PC-3 (cell line): ENCODE results near the gene CGNL1. TPM values are rescaled to one million over a fixed set of nuclear protein-coding genes. Genes with fewer than 3 reads are reported as not detected.

Experiments
- ATAC-seq: fragments of 200-7000 bp; cut with Tn5 transposase; 2 replicates; pipeline ENCODE4 v1.9.1; 2020; ENCODE audit warnings: mild to moderate bottlenecking, moderate library complexity
- BruUV-seq: library from RNA; stranded (reverse); fragments of 400-500 nt; replicated peaks from 2 replicates; lab custom pipeline; 2021; lab: Mats Ljungman, UMichigan
- CTCF ChIA-PET: fragments of 300-600 bp; sonication (Branson Sonifier 250); formaldehyde crosslinking; loops from one replicate; lab custom pipeline; 2022; ENCODE audit warnings: antibody characterized with exemption; lab: Charles Lee
- POLR2A ChIA-PET: fragments of 300-600 bp; sonication (Branson Sonifier 250); formaldehyde crosslinking; loops from one replicate; lab custom pipeline; 2022; ENCODE audit warnings: antibody characterized with exemption; ENCODE audit not compliant: unreplicated experiment; lab: Charles Lee
- DNase-seq: peaks from one replicate; pipeline ENCODE4 v3.0.0-alpha.2; 2015
- H2AFZ ChIP-seq: fragments of 300-600 bp; sonication (generic); 2 replicates; pipeline ENCODE4 v1.6.0; 2016; ENCODE audit warnings: antibody characterized with exemption, low read length
- H3F3A ChIP-seq: fragments of 300-600 bp; sonication (generic); one replicate; pipeline ENCODE4 v1.6.0; 2017; ENCODE audit warnings: antibody characterized with exemption, low read length, control low read depth, mild to moderate bottlenecking; ENCODE audit not compliant: unreplicated experiment
- H3K27ac ChIP-seq: fragments of 300-600 bp; sonication (generic); 2 replicates; pipeline ENCODE4 v1.5.1; 2016; ENCODE audit warnings: mild to moderate bottlenecking, low read length
- H3K27me3 ChIP-seq: fragments of 300-600 bp; sonication (generic); 2 replicates; pipeline ENCODE4 v1.6.1; 2016; ENCODE audit warnings: low read length, mixed read lengths
- H3K36me3 ChIP-seq: fragments of 300-600 bp; sonication (generic); 2 replicates; pipeline ENCODE4 v1.6.1; 2016; ENCODE audit warnings: low read depth, mixed run types, low read length, mixed read lengths
- H3K4me1 ChIP-seq: fragments of 300-600 bp; sonication (generic); 2 replicates; pipeline ENCODE4 v1.5.1; 2016; ENCODE audit warnings: low read length; ENCODE audit not compliant: insufficient read depth
- H3K4me2 ChIP-seq: fragments of 300-600 bp; sonication (generic); 2 replicates; pipeline ENCODE4 v1.6.0; 2016; ENCODE audit warnings: low read length
- H3K4me3 ChIP-seq: fragments of 300-600 bp; sonication (generic); 2 replicates; pipeline ENCODE4 v1.5.1; 2016; ENCODE audit warnings: mild to moderate bottlenecking, low read length, mixed read lengths
- H3K79me2 ChIP-seq: fragments of 300-600 bp; sonication (generic); 2 replicates; pipeline ENCODE4 v1.6.1; 2017; ENCODE audit warnings: low read length, mixed read lengths
- H3K9ac ChIP-seq: fragments of 300-600 bp; sonication (generic); 2 replicates; pipeline ENCODE4 v1.6.0; 2016; ENCODE audit warnings: mild to moderate bottlenecking, low read length
- H3K9me2 ChIP-seq: fragments of 300-600 bp; sonication (generic); replicated peaks from 2 replicates; pipeline ENCODE4 v1.6.1; 2016; ENCODE audit warnings: mixed run types, low read length, mixed read lengths
- H3K9me3 ChIP-seq: fragments of 300-600 bp; sonication (generic); 2 replicates; pipeline ENCODE4 v1.6.1; 2016; ENCODE audit warnings: low read length, mixed read lengths
- H4K20me1 ChIP-seq: fragments of 300-600 bp; sonication (generic); 2 replicates; pipeline ENCODE4 v1.6.1; 2016; ENCODE audit warnings: low read length, mixed read lengths
- EZH2 ChIP-seq: fragments of 300-600 bp; sonication (generic); IDR thresholded peaks from one replicate; pipeline ENCODE4 v1.6.1; 2017; ENCODE audit warnings: antibody characterized with exemption, mild to moderate bottlenecking, low read length; ENCODE audit not compliant: unreplicated experiment
- EZH2phosphoT487 ChIP-seq: fragments of 300-600 bp; sonication (generic); IDR thresholded peaks from 2 replicates; pipeline ENCODE4 v1.6.1; 2018; ENCODE audit warnings: mild to moderate bottlenecking, antibody characterized with exemption, low read length, borderline replicate concordance
- intact Hi-C: fragments of 100-400 bp; cut with micrococcal nuclease; formaldehyde crosslinking; loops from 2 replicates; pipeline ENCODE4 v1.9.0; 2023
- total RNA-seq: library from RNA; depleted of rRNA; stranded (reverse); fragments of >200 nt; gene quantifications from 2 replicates; pipeline ENCODE4 v1.2.3, GENCODE V29; 2014
- TF ChIP-seq, protein P1 (sequence below): fragments of 300-600 bp; sonication (generic); conservative IDR thresholded peaks from 2 replicates; pipeline ENCODE4 v1.5.1; 2017; ENCODE audit warnings: antibody characterized with exemption, low read depth, mild to moderate bottlenecking, low read length

Gene CGNL1
- total RNA-seq, 1 experiment from 2014 or later = 0.66 TPM

DNA sequence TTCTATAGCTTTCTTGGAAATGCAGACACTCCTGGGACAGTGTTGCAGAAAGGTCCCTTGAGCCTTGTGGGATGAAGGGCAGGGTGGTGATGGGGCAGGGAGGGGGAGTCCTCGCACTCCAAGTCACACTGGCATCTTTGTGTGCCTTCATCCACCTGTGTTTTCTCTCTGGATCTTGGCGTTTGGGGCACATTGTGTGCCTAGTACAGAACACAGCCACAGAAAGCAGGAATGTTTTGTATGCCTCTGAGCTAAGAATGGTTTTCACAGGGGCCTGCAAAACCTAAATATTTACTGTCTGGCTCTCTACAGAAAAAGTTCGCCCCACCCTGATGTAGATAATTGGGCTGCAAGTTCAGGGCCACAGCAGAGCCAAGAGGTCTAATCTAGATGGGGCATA, 221.1 kb downstream of the CGNL1 start:
- POLR2A ChIA-PET = no interaction called here
- H3K27me3 ChIP-seq = no peaks in the 10 kb centered on the region
- H3K4me1 ChIP-seq = peaks cover 48% of the 10 kb centered on the region
- BruUV-seq = no TSS peak
- TF ChIP-seq, protein P1, sequence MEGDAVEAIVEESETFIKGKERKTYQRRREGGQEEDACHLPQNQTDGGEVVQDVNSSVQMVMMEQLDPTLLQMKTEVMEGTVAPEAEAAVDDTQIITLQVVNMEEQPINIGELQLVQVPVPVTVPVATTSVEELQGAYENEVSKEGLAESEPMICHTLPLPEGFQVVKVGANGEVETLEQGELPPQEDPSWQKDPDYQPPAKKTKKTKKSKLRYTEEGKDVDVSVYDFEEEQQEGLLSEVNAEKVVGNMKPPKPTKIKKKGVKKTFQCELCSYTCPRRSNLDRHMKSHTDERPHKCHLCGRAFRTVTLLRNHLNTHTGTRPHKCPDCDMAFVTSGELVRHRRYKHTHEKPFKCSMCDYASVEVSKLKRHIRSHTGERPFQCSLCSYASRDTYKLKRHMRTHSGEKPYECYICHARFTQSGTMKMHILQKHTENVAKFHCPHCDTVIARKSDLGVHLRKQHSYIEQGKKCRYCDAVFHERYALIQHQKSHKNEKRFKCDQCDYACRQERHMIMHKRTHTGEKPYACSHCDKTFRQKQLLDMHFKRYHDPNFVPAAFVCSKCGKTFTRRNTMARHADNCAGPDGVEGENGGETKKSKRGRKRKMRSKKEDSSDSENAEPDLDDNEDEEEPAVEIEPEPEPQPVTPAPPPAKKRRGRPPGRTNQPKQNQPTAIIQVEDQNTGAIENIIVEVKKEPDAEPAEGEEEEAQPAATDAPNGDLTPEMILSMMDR = no peak
- TF ChIP-seq EZH2 = no peak
- no peak for TF ChIP-seq EZH2phosphoT487
- H3K4me3 ChIP-seq = no peak overlapping the region
- no peak overlapping the region for H2AFZ ChIP-seq
- H3K9me3 ChIP-seq = no peaks in the 10 kb centered on the region
- H3K27ac ChIP-seq = peak overlapping the region; percentile 43
- H4K20me1 ChIP-seq = no peaks in the 10 kb centered on the region
- no peaks in the 10 kb centered on the region for H3K36me3 ChIP-seq
- no peaks in the 10 kb centered on the region for H3K9me2 ChIP-seq
- intact Hi-C loops = no loop called here
- H3K9ac ChIP-seq = no peak overlapping the region
- DNase-seq (no peak), ATAC-seq (no peak; the same call in 1 of the 2 replicates)
- peaks cover 41% of the 10 kb centered on the region for H3K79me2 ChIP-seq
- CTCF ChIA-PET = no interaction called here
- no peaks in the 10 kb centered on the region for H3F3A ChIP-seq
- H3K4me2 ChIP-seq = peak overlapping the region; percentile 49

DNA sequence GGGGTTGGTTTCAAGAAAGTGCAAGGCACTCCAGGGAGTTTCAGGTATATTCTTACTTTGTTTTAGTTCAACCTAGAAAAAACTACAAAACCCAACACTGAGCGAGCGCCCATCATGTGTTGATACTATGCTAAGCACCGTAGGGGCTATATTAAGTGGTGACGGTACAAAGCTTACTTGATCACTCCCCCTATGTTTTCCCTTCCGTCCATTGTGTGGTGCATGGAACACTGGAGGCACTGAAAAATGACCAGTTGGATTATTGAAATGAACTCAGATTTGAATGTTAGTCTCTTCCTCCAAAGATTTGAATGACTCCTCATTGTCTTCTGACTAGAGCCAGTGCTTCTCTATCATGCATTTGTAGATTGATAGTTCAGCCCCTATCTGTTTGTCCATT, 222.0 kb downstream of the CGNL1 start:
- DNase-seq (no peak), ATAC-seq (no peak)
- H3K27me3 ChIP-seq = no peaks in the 10 kb centered on the region
- H3K4me2 ChIP-seq = no peak overlapping the region
- H3K4me1 ChIP-seq = peaks cover 45% of the 10 kb centered on the region
- TF ChIP-seq, protein P1 = no peak
- TF ChIP-seq EZH2 (no peak), EZH2phosphoT487 (no peak)
- BruUV-seq = no TSS peak
- no peak overlapping the region for H3K27ac ChIP-seq
- no peaks in the 10 kb centered on the region for H3F3A ChIP-seq
- no peaks in the 10 kb centered on the region for H4K20me1 ChIP-seq
- no peaks in the 10 kb centered on the region for H3K9me2 ChIP-seq
- no peaks in the 10 kb centered on the region for H3K36me3 ChIP-seq
- H3K9ac ChIP-seq = no peak overlapping the region
- ChIA-PET POLR2A (no interaction called here), CTCF (no interaction called here)
- peaks cover 32% of the 10 kb centered on the region for H3K79me2 ChIP-seq
- H3K4me3 ChIP-seq = no peak overlapping the region
- H3K9me3 ChIP-seq = no peaks in the 10 kb centered on the region
- H2AFZ ChIP-seq = no peak overlapping the region
- intact Hi-C loops = no loop called here

DNA sequence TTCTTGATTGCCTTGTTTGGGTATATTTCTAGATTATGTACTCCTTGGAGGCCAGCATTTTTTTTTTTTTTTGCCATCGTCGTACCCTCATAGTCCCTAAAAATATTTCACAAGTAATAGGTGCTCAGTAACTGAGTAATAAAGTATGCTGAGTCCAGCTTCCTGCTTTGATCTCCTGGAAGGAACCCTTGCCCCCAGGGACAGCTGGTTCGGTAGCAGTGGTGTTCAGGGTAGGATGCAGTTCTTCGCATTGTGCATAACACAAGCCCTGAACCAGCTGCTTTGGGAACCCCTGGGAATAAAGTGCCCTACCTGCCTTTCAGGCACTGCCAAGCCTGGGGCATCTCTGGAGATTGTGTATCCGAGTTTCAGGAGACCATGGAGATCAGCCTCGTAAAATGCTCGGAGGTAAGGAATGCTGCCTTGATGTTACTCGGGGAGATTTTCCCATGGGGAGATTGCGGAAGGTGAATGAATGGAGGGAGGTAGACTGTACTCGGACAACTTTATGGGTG, 223.0 kb downstream of the CGNL1 start:
- H3K4me3 ChIP-seq = no peak overlapping the region
- no peak for TF ChIP-seq EZH2
- TF ChIP-seq EZH2phosphoT487 = no peak
- TF ChIP-seq, protein P1 = no peak
- no peaks in the 10 kb centered on the region for H3K9me3 ChIP-seq
- no peak for DNase-seq
- H2AFZ ChIP-seq = no peak overlapping the region
- intact Hi-C loops = no loop called here
- no peaks in the 10 kb centered on the region for H3K36me3 ChIP-seq
- H3K9me2 ChIP-seq = no peaks in the 10 kb centered on the region
- no peaks in the 10 kb centered on the region for H3K27me3 ChIP-seq
- no peak for ATAC-seq
- peak overlapping the region; percentile 26; the same call in 1 of the 2 replicates for H3K27ac ChIP-seq
- H3K79me2 ChIP-seq = peaks cover 27% of the 10 kb centered on the region
- H3K4me2 ChIP-seq = peak overlapping the region; percentile 27
- H4K20me1 ChIP-seq = no peaks in the 10 kb centered on the region
- H3K4me1 ChIP-seq = peaks cover 45% of the 10 kb centered on the region
- ChIA-PET POLR2A (no interaction called here), CTCF (no interaction called here)
- no TSS peak for BruUV-seq
- H3F3A ChIP-seq = no peaks in the 10 kb centered on the region
- H3K9ac ChIP-seq = no peak overlapping the region
